ENCODE data around the gene HGS. TPM values are rescaled to one million over a fixed set of nuclear protein-coding genes. Genes with fewer than 3 reads are reported as not detected.

HGS gene
- total RNA-seq = 94.4 and 131 TPM in 2 replicates

GRCh38 chr17:81683584-81684441 lies at the start of gene HGS, which contains the start of gene ARL16:
TSS of gene HGS (plus strand) at chr17:81684011. CDS start at chr17:81684067, 56 bp downstream.
TSS of gene ARL16 (minus strand) at chr17:81683797. CDS start at chr17:81683753, 44 bp downstream.

DNA sequence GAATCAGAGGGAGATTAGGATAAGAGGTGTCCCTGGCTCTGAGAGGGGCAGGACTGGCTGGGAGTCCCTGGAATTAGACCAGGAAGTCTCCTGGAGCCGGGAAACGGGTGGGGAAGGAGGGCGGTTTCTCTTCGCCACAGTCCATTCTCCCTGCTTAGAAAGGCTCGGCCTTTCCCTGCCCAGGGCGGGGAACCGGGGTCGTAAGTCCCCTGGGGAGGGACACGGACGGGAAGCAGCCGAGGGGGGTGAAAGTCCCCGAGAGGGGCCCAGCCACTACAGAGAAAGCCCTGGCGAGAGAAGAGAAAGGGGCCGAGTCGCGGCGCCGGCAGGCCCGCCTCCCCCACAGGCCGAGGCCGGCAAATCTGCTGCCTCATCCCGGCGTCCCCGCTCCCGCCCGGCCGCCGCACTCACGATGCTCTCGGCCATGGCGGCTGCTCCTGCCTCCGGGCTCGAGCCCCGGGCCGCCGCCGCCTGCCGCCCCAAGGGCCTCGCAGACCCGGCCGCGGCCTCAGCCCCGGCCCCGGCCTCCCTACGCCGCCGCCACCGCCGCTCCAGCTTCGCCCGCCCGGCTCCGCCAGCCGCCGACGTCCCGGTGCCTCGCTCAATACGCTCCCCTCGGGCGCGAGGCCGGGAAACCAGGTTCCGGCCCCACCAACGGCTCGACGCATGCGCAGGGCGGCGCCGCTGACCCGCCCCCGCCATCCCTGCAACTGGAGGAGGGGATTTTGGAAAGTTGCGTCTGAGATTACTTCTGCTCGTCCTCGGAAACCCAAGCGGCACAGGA lies 47.1 kb upstream of the HGS start, which contains the start of the genes NPLOC4 and TSPAN10:
TSS of gene NPLOC4 (minus strand) at position 608 of the 784 bp plus-strand sequence. CDS start at position 426, 182 bp downstream.
TSS of gene TSPAN10 (plus strand) at position 692 of the 784 bp plus-strand sequence. CDS start 5,217 bp downstream, outside the sequence.

DNA sequence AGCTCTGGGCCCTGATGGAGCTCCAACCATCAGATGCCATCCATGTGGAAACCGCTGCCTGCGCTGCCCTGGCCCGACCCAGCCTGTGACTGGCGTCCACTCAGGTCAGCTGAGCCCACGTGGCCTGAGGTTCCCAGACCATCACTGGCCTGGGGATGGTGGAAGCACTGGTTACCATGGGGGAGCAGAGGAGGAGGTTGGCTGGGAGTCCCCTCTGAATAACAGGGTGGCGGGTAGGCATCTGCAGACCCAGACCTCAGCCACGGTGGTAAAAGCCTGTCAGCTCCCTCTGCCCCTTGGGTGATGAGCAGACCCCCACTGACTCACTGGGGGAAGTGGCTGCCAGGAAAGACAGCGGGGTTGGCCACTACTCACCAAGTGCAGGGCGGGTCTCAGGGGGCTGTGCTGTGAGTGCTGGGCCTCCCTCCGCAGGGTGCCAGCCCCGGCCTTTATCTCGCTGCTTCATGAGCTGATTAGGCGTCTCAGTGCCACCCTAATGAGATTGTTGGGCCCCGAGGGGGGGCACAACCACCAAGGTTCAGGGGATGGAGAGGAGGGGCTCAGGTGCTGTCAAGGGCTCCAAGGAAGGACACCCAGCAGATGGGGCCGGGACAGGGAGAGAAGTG lies 27.6 kb upstream of the HGS start, which contains the start of gene PDE6G:
TSS of gene PDE6G (minus strand) at position 425 of the 626 bp plus-strand sequence. CDS start 3,237 bp downstream, outside the sequence.

GRCh38 chr17:81666342-81667191 lies 17.2 kb upstream of the HGS start, which contains the start of the genes CCDC137 and OXLD1:
TSS of gene CCDC137 (plus strand) at chr17:81666737. CDS start at chr17:81666767, 30 bp downstream.
TSS of gene OXLD1 (minus strand) at chr17:81666605. CDS start at chr17:81666577, 28 bp downstream.

GRCh38 chr17:81702934-81703746 lies 19.3 kb downstream of the HGS start, which contains the start of gene MRPL12:
TSS of gene MRPL12 (plus strand) at chr17:81703367. CDS start at chr17:81703502, 135 bp downstream.

DNA sequence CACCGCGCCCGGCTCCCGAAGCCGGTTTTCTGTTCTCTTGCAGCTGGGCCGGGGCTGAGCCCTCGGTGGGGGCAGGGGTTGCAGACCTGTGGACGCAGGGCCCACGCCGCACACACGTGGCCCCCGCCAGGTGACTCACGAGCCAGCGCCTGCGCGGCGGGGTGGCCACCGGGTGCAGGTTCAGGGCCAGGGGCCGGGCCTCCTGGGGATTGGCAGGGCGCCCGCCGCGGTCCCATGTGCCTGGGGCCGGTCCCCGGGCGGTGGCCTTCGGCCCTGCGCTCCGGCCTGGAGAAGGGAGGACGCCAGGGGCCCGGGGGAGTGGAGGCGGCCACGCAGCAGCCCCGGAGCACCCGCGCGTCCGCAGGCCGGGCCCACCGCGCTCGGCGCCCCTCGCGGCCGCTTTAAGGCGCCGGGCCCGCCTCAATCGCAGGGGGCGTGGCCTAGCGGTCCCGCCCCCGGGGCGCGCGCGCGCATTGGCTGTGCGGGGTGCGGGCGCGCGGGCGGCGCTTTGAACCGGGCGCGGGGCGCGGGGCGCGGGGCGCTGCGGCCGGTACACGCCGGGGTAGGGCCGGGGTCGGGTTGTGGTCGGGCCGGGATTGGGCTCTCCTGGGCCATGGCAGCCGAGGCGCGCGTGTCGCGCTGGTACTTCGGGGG lies 28.1 kb downstream of the HGS start, which contains the start of gene SLC25A10:
TSS of gene SLC25A10 (plus strand) at position 471 of the 654 bp plus-strand sequence. CDS start at position 614, 143 bp downstream.

Other genes with a start within 250 kb of the HGS start
- 7,025 and 10,804 TPM in 2 replicates for gene ACTG1, start 171.2 kb upstream of the HGS start, total RNA-seq
- gene FSCN2, start 155.6 kb upstream of the HGS start, total RNA-seq = 2.0 and 4.6 TPM in 2 replicates
- gene FAAP100, start 131.7 kb upstream of the HGS start, total RNA-seq = 19.9 and 25.0 TPM in 2 replicates
- gene NPLOC4, start 46.9 kb upstream of the HGS start, total RNA-seq = 58.0 and 77.1 TPM in 2 replicates
- 2.5 and 2.6 TPM in 2 replicates for gene TSPAN10, start 46.8 kb upstream of the HGS start, total RNA-seq
- gene PDE6G, start 27.5 kb upstream of the HGS start, total RNA-seq = 0.17 TPM in 1 of 2 replicates, not detected in the other
- 35.5 and 37.7 TPM in 2 replicates for gene OXLD1, start 17.4 kb upstream of the HGS start, total RNA-seq
- 8.3 and 9.5 TPM in 2 replicates for gene CCDC137, start 17.3 kb upstream of the HGS start, total RNA-seq
- gene ARL16, start 214 bp upstream of the HGS start, total RNA-seq = 21.0 and 33.6 TPM in 2 replicates
- gene MRPL12, start 19.4 kb downstream of the HGS start, total RNA-seq = 6.8 and 12.4 TPM in 2 replicates
- 6.6 and 19.3 TPM in 2 replicates for gene SLC25A10, start 28.3 kb downstream of the HGS start, total RNA-seq
- gene GCGR, start 120.1 kb downstream of the HGS start, total RNA-seq = not detected in 2 replicates
- gene MCRIP1, start 149.3 kb downstream of the HGS start, total RNA-seq = 80.3 and 126 TPM in 2 replicates
- gene PPP1R27, start 151.0 kb downstream of the HGS start, total RNA-seq = 0.17 TPM in 1 of 2 replicates, not detected in the other
- 1,342 and 1,881 TPM in 2 replicates for gene P4HB, start 176.5 kb downstream of the HGS start, total RNA-seq
- gene ARHGDIA, start 187.3 kb downstream of the HGS start, total RNA-seq = 187 and 318 TPM in 2 replicates
- 102 and 168 TPM in 2 replicates for gene ALYREF, start 207.6 kb downstream of the HGS start, total RNA-seq
- gene ANAPC11, start 207.7 kb downstream of the HGS start, total RNA-seq = 138 and 243 TPM in 2 replicates
- gene NPB, start 218.2 kb downstream of the HGS start, total RNA-seq = 0.87 and 2.5 TPM in 2 replicates
- gene PCYT2, start 227.4 kb downstream of the HGS start, total RNA-seq = 63.5 and 63.7 TPM in 2 replicates
- 26.8 and 27.1 TPM in 2 replicates for gene SIRT7, start 234.2 kb downstream of the HGS start, total RNA-seq
- gene MAFG, start 243.7 kb downstream of the HGS start, total RNA-seq = 16.1 and 25.3 TPM in 2 replicates